Dermis microvascular lymphatic vessel endothelial cell (primary cell): ENCODE results near the gene ZNF23. TPM values are rescaled to one million over a fixed set of nuclear protein-coding genes. Genes with fewer than 3 reads are reported as not detected.

Source experiments
- DNase-seq, 2 donors: peaks; one replicate each; pipeline versions ENCODE4 v3.0.0 to v3.0.0-alpha.2; 2010; ENCODE audit warnings: low read depth in 2 of 2
- total RNA-seq: library from RNA; depleted of rRNA; stranded (reverse); fragments of >200 nt; gene quantifications from 2 replicates; pipeline ENCODE4 v1.2.1, GENCODE V29; 2014

Gene ZNF23
- total RNA-seq, 1 donor from 2014 or later, result 2.4 TPM

GRCh38 chr16:71426880-71427615, 35.0 kb downstream of the ZNF23 start:
- DNase-seq, result no peak

- peak in 1 of 2 donors; percentile 45 for DNase-seq
These were observed 35.8 kb downstream of the ZNF23 start for GRCh38 chr16:71426069-71426879.

DNA sequence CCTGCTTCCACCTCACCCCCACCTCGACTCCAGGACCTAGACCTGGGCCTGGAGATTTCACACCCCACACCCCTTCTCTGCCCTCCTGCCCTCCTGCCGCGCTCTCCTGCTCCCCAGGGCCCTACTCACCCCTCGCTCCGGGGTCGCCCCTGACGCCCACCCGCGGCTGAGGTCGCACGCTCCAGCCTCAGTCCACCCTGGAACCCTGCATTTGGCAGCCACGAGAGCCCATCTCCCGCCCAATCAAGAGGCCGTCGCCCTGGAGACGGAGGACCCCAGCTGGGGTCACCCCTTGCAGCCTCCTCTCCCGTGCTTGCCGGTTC, 36.3 kb downstream of the ZNF23 start:
- DNase-seq, result no peak

DNA sequence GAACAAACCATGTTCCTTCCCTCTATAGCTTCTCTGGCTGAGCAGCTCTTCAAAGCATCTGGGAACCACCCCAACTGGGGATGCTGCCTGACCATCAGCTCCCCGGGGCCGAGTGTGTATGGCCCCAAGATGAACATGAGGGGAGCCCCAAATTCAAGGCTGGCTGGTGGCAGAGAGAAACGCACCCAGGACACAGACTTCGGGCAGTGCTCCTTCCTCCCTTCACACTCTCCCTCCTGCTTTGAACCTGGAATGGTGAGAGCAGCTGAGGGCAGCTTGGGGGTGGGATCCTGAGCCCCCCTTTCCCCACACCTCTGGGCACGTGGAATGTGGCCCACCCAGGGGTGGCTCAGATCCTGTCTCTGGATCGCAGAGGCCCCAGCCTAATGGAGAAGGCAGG, 37.4 kb downstream of the ZNF23 start:
- DNase-seq, result no peak

- no peak for DNase-seq
These were observed 38.2 kb downstream of the ZNF23 start for GRCh38 chr16:71423865-71424264.

GRCh38 chr16:71423016-71423415, 39.0 kb downstream of the ZNF23 start:
- DNase-seq, result no peak

DNA sequence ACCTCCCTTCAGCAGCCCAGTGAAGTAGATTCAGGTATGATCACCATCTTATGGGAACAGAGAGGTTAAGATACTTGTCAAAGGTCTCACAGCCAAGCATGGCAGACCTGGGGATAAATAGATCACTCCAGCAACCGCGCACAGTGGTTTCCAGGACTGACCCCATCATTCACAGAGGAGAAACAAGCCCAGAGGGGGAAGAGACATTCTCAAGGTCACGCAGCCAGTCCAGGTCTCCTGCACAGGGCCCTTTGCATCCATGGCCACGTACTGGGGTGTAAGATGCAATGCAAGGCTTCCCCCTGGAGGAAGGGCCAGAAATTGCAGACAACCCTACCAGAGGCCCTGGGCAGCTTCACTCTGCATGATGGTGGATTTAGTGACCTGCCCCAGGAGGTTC, 40.1 kb downstream of the ZNF23 start:
- peak in 1 of 2 donors; percentile 12 for DNase-seq

- no peak for DNase-seq
These were observed 48.0 kb downstream of the ZNF23 start for GRCh38 chr16:71414038-71414437.

DNA sequence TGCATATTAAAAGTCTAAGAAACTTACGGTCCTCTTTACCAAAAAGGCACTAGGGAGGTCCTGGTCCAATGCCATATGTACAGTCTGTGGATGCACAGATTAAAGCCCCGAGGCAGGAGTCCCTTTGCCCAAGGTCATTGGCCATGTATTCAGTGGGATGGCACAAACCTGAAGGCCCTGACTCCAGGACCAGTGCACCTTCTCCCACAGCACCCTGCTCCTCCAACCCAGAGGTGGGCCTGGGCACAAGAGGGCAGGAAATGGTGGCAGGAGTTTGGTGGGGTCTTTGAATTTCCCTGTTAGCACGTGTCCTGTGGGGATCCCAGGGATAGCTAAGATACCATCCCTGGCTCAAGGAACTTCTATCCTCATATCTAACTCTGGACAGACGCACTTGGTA, 48.7 kb downstream of the ZNF23 start:
- no peak for DNase-seq

DNA sequence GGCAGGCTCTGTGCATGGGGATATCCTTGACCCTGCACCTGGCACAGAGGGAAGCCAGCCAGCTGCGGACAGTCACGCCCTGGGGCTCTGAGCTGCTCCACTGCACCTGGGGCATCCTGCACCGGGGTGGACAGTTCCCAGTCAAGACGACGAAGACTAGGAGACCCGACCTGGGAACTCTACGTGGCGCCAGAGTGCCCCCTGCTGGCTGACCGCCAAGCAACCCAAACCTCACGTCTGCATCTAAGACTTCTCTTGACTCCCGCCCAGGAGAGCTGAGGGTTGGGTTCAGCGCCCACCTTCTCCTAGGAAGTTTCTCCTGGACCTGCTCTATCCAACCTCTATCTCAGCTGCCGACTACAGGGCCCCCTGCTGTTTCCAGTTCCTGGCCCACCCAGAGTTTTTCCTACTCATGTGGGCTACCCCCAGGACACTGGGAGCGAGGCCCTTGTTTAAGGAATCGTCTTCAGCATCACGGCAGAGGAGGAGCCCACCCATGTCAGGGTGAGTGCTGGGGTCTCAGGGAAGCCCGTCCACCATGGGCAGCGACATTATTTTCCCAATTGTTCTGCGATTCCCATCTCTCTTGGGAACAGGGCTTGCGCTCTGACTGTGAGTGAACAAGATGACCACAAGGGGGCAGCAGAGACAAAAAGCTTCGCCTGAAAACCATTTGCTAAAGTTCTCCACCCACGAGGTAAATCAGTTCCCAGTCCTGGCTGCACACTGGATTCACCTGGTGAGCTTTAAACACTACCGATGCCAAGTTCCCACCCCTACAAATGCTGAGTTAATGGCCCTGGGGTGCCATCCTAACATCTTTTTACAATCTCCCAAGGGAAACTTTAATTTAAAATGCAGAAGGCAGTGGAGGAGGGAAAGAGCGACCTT, 49.5 kb downstream of the ZNF23 start:
- DNase-seq, result peak; percentile 45 to 72

DNA sequence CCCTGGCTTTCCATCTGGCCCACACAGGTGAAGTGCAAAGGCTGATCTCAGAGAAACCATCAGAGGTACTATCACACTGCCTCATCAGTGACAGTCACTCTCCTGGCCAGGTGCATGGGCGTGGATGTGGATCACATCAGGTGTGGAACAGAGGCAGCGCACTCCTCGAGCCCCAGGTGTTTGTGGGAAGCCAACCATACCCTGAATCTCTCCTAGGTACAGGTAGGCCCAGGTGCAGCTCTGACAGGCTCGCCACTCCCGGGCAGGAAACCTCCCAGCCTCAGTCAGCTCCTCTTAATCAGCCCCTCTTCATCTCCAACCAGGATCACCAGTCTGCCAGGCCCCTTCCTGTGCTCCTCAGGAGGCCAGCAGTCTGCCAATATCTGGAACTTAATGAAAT, 51.9 kb downstream of the ZNF23 start:
- no peak for DNase-seq

DNA sequence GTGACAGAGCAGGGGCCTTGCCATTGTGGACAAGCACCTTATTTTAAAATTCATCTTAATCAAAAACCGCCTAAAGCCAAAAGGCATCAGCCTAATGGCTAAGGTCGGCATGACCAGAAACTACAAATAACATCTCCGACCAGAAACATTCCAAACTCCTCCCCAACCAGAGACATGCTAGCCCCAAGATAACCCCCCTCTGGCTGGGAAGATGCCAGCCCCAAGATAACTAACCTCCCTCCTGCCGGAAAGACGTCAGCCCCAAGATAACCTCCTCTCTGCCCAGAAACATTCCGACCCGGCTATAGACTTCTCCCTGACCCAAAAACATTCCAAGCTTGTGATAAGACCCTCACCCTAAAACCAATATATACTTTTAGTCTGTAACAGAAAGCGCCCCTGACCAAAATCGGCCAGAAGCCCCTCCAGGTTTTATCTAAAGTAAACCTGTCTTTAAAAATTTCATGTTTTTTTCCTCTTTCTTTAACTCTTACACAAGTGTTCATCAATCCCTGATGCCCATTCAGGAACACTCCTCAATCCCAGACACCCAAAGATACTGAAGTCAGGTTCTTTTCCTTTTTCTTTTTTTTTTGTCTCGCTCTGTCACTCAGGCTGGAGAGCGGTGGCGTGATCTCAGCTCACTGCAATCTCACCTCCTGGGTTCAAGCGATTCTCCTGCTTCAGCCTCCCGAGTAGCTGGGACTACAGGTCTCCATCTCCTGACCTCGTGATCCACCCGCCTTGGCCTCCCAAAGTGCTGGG, 52.9 kb downstream of the ZNF23 start:
- DNase-seq, result no peak

DNA sequence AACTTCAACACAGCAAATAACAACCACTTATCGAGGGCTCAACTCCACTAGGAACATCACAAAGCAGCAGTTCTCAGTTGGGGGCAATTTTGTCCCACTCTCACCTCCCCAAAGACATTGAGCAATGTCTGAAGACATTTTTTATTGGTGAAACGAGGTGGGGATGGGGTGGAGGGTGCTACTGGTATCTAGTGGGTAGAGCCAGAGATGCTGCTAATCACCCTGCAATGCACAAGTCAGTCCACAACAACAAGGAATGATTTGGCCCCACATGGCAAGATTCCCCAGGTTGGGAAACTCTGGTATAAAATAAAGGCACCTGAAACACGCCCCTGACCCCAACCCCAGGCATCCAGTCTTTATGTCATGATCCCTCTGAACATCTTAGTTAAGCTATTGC, 53.5 kb downstream of the ZNF23 start:
- no peak for DNase-seq

GRCh38 chr16:71407731-71408130, 54.3 kb downstream of the ZNF23 start:
- no peak for DNase-seq

DNA sequence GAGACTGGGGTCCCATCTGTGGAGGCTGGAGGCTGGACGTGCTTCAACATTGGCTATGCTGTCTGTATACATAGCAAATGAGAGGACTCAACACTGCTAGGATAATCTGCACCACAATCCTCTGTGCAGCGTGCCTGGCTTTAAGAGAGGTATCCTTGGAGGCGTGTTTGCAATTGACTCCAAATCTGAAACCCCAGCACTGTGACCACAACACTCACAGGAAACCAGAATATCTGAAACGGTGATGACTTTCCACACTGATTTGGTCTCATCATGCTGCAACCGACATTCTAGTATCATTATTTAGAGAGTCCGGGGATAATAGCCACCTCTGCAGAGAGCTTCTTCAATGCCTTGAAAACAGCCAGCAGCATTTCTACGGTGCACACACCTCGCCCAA, 55.3 kb downstream of the ZNF23 start:
- DNase-seq, result no peak

DNA sequence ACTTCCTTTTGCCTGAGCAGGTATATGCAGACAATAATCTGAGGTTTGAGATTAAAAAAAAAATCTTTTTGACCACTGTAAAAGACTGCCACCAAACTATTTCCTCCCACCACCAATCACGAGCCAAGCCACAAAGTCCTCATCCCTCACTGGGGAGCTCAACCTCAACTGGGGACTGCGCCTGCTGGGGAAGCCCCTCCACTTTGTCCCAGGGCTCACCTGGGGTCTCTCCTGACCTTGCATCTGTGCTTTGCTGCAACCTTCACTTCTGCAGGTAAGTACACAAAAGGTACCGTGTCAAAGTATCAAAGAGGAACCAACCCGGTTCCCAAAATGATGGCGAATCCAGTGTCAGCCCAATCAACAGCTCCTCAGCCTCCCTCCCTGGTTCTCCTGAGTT, 55.7 kb downstream of the ZNF23 start:
- DNase-seq, result no peak

DNA sequence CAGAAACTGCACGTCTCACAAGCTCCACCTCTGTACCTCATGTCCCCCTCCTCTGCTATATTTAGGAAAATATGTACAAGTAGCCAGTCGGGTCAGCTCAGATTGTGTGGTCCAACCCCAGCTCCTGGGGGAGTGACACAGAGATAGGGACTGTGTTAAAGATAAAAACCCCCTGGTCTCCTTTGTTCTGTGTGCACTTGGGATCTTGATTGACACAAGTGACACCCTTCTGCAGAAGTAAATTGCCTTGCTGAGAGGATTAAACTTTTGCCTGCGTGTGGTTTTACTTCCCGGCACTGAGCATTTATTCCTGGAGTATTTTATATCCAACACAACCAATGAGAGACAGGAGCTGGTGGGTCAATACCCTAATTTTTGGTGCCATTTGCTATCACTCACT, 57.7 kb downstream of the ZNF23 start:
- DNase-seq, result no peak

DNA sequence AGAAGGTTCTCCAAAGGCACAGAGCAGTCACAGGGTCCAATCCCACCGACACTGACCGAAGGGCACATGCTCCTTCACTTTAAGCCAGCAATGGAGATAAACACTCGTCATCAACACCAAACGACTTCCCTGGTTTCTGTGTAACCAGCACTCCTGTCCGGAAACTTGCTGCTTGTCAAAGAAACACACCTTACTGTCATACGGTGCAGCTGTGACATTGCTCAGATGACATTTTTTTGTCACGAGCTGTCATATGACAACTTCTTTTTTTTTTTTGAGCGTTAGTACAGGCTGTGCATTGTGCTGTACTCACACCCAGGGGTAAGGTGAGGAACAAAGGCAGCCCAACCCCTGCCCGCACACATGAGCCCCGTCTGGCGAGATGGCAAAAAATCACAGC, 59.4 kb downstream of the ZNF23 start:
- DNase-seq, result no peak

GRCh38 chr16:71402007-71402406, 60.0 kb downstream of the ZNF23 start:
- no peak for DNase-seq

GRCh38 chr16:71399801-71400563, 62.1 kb downstream of the ZNF23 start:
- DNase-seq, result no peak
